DOHH2 (cell line): ENCODE measurements around the gene INSIG2.

Source experiments
- CTCF ChIP-seq: fragments of 200-600 bp; sonication (generic); IDR thresholded peaks from one replicate; pipeline ENCODE4 v1.5.1; 2014; ENCODE audit warnings: antibody characterized with exemption, mild to moderate bottlenecking, low read depth, low read length; ENCODE audit not compliant: poor library complexity, severe bottlenecking
- EZH2phosphoT487 ChIP-seq: fragments of 200-600 bp; sonication (generic); IDR thresholded peaks from 2 replicates; pipeline ENCODE4 v1.6.1; 2017; ENCODE audit warnings: borderline replicate concordance, mild to moderate bottlenecking, antibody characterized with exemption, low read length, moderate library complexity, mixed read lengths

DNA sequence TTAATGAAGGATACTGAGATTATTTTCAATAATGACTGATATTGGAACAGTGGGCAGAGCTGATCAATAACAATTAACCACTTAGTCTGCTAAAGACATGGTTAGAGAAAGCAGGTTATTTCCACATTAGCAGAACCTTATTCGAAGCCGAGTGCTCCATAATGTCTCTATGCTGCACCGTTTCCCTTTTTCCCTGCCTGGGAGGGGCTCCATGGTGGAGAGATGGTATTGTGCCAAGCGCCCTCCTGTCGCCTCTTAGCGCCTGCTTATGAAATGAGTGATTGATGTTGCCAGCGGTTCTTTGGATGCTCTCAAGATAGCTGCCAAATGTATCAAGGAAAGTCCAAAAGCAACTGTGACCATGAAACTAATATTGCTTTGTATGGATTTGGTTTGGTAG lies 34.6 kb upstream of the INSIG2 start:
- TF ChIP-seq CTCF (no peak), EZH2phosphoT487 (no peak)
